GM10847 (cell line): ENCODE measurements around the gene S100PBP.

Source experiments
- POLR2A ChIP-seq: IDR thresholded peaks from 2 replicates; pipeline ENCODE4 v1.6.1; 2011; ENCODE audit not compliant: insufficient read length; ENCODE audit errors: extremely low read depth

The S100PBP gene

GRCh38 chr1:32894019-32894600, 76.7 kb downstream of the S100PBP start:
- no peak for TF ChIP-seq POLR2A

GRCh38 chr1:32894681-32895080, 77.2 kb downstream of the S100PBP start:
- no peak for TF ChIP-seq POLR2A

- no peak for TF ChIP-seq POLR2A
Observed at GRCh38 chr1:32895325-32896215, 78.1 kb downstream of the S100PBP start.

DNA sequence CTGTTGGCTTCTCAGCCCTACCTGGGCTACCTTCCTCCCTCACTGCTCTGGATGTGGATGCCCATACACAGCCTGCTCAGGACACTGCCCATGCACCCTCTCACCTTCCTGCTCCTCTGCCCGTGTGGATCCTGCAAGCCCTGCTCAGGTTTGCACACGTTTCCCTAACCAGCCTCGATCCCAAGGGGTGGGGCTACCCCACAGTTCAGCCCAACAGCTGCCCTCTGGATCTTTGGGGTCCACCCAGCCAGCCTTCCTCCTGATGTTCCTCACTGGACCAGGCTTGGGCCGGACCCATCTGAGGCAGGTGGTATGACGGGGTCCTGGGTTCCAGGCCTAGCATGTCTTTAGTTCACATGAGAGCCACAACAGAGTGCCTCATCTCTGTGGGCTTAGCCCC, 79.0 kb downstream of the S100PBP start:
- TF ChIP-seq POLR2A: no peak

DNA sequence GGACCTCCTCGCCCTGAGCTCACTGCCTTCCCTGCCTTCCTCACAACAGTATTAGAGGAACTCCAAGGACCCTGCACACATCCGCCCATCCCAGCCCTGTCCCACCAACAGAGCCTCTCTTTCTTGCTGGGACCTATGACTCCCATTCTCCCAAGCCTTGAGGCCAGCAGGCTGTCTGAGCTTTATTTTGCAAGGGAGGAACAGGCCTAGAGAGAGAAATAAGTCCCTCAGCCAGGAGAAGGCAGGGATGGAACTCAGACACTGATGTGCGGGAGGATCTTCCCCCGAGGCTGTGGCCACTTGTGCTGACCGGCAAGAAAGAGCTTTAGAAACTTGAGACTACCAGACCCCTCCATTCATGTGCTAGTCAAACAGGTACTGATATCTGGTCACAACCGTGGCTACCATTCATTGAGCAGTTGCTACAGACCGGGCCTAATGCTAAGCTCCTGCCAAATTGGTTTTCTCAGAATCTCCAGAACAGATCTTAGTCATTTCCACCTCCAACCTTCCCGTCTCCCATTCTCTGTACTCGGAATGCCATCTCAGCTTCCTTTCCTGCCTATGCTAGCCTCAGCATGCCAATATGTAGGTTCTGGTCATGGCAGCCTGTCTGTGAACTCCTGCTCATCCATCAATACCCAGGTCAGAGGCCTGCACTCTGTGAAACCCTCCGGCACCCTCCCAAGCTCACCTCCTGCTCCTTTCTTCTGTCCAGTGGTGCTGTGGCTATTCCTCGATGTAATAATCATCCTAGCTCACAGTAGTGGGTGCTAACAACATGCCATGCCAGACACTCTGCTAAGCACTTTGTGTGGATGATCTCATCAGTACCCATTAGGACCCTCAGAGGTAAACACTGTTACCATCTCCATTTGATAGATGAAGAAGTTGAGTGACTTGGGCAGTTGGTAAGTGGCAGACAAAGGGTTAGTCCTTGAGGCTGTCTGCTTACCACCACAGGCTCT, 79.9 kb downstream of the S100PBP start:
- TF ChIP-seq POLR2A: no peak

DNA sequence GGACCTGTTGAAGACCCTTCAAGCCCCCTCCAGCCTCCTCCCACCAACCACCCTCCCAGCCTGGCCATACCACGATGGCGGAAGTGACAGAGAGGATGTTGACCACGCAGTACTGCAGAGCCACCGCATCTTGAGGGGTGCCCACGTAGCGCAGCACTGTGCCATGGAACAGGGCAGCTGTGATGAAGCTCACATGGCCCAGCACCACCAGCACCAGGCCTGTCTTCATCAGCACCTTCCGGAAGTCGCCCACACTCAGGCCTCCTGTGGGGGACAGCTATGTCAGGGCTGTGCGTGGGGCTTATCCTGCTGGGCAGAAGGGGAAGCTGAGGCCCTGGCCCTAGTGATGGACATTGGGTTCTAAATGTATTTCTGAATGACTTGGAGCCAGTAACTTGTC, 80.6 kb downstream of the S100PBP start:
- TF ChIP-seq POLR2A: no peak

- TF ChIP-seq POLR2A: no peak
Observed at GRCh38 chr1:32898958-32899357, 81.5 kb downstream of the S100PBP start.

DNA sequence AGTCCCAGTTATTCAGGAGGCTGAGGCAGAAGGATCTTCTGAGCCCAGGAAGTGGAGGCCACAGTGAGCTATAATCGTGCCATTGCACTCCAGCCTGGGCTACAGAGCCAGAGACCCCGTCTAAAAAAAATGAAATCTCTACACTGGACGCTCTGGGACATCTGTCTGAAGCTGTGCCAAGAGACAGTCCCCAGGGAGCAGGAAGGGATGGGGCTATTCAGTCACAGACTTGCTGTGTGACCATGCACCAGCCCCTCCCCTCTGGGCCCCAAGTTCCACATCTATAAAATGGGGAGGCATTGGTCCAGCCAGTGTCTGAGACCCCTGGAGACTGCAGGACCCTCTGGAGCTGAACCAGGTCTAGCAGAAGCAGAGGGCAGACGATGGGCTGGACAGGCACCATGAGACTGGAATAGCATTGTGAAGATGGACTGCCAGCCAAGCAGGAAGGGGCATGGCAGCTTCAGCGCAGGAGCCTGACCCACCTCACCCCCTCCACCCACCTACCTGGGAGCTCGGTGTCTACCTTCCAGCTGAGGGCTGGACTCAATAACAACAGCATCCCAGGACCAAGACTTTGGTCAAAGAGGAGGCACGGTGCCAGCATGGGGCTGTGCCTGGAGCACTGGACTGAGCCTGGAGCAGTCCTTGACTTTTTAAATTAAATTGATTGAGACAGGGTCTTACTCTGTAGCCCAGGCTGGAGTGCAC, 82.3 kb downstream of the S100PBP start:
- TF ChIP-seq POLR2A: no peak

DNA sequence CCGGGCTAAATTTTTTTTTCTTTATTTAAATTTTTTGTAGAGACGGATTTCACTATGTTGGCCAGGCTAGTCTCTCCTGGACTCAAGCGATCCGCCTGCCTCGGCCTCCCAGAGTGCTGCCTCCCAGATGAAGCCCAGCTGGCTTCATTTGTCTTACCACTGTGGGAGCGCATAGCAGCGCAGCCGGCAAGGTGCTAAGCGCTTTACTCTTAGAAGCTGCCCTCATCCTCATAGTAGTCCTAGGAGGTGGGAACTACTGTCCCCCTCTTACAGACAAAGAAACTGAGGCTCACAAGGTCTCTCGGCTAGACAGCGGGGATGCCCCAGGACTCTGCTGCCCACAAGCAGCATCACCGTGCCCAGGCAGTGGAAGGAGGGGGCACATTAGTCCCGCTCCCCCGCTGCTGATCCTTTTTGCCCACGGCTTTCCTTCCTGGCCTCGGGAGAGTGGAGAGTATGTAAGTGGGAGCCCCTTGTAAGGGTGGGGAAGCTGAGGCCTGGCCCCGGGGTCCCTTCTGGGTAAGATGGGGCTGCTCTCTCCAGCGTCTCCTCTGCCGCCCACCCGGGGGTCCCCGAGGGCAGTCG, 83.0 kb downstream of the S100PBP start:
- no peak for TF ChIP-seq POLR2A

DNA sequence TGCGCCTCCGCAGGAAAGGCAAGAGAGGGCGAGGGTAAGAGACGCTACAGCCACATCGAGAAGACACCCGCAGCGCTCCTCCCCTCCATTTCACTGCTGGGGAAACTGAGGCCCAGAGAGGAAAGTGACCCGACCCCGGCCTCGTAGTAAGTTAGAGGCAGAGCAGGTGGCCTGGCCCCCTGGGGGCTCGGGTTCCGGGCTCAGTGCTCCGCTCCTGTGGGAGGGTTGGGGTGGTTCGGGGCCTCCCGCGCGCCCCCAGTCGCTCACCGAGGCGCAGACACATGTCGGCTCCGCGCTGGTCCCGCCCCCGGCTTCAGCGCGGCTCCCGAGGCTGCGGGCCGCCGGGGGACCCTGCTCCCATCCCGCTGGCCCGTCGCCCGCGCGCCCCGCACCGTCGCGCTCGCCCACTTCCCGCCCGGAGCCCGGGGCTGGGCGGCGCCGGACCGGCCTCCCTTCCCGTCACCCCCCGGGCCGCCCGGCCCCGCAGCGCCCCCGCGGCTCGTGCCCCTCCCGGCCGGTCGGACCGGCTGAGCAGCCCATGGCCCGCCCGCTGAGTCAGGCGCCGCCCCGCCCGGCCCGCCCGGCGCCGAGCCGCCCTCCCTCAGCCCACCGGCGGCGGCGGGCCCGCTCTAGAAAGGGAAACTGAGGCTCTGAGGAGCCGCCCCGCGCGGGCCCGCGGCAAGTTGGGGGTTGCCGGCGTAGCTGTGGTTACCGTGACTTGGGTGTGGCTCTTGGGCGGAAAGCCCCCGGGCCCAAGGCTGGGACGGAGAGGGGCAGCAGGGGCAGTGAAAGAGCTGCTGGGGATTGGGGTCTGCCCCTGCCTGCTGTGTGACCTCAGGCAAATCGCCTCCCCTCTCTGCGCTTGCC, 83.7 kb downstream of the S100PBP start, which contains the start of gene TMEM54:
Gene TMEM54 (minus strand): TSS at position 434 of the 867 bp plus-strand sequence. CDS start 151 bp downstream, at position 283.
- no peak for TF ChIP-seq POLR2A

DNA sequence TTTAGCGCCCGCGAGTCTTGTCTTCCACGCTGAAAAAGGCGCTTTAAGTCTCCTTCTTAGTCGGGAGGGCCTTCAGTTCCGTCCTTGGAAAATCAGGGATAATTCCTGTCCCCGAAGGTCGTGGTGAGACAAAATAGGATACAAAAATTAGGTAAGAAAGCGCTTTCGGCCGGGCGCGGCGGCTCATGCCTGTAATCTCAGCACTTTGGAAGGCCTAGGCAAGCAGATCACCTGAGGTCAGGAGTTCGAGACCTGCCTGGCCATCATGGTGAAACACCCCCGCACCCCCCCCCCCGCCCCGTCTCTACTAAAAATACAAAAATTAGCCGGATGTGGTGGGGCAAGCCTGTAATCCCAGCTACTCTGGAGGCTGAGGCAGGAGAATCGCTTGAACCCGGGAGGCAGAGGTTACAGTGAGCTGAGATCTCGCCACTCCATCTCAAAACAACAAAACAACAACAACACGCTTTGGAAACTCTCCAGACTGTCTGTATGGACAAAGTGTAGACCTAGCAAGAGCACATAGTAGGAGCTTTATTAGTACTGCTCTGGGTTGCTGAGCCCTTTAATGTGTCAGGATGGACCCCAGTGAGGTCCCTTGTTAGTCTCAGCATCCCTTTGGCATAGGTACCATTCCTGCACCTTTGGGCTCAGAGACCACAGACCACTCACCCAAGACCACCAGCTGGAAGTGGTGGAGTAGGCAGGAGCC, 84.5 kb downstream of the S100PBP start:
- no peak for TF ChIP-seq POLR2A

GRCh38 chr1:32902535-32902920, 85.1 kb downstream of the S100PBP start:
- TF ChIP-seq POLR2A: no peak
